Measurements from ENCODE around the gene ENOX1.

GRCh38 chr13:43271152-43271551 is 515.6 kb downstream of the ENOX1 start:
- no peak for TF ChIP-seq CTCF (conservative IDR thresholded peaks at IDR 0.05)
- TF ChIP-seq EZH2 (IDR thresholded peaks at IDR 0.05; ENCODE audit: low read depth) = no peak
